ENCODE results near the gene G3BP1. TPM values are rescaled to one million over a fixed set of nuclear protein-coding genes. Genes with fewer than 3 reads are reported as not detected.
A peak's percentile ranks its signal among the peaks of the same experiment; 100 is the strongest.
"Not testable (repeated sequence)": the region's sequence is repeated elsewhere in the genome, so short reads cannot be mapped to it uniquely, and the experiment has no call there.

G3BP1 gene
- total RNA-seq: 100 to 1,000 TPM in 2 of 4 donors, 10 to 100 TPM in 2; 73.3 to 102 (median 89.1) TPM

DNA sequence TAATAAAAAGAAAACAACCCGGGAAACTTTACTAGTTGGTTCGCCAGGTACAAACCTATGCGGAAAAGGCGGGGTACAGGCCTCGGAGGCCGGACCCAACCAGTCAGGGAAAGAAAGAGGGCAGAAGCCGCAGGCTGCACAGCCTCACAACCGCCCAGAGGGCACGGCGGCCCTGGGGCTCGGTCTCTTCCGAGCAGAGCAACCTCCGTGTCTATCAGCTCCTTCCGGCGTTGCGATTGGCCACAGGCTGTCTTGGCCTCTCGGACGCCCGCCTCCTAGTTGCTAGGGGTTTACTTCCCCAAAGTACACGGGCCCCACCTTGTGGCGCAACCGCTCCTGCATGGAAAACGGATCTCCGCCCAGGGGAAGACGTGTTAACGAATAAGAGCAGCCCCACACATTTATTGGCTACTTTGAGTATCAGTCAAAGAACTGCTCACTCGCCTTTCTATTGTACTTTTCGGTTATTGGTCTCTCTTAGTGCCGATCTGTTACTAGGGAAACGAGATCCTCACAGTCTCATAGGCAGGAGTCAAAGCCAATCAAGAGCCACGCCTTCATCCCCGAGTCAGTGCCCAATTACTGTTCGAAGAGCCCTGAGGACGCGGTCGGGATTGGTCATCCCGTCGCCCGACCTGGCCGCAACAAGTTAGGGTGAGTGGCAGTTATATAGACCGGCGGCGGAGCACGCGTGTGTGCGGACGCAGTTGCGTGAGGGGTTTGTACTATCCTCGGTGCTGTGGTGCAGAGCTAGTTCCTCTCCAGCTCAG, at the start of gene G3BP1:
Gene G3BP1 (plus strand): TSS at position 696 of the 770 bp plus-strand sequence. CDS start 14,667 bp downstream, outside the sequence.
- Histone ChIP-seq H3K36me3 (no peaks in the 10 kb centered on the region), H3K27me3 (no peaks in the 10 kb centered on the region), H3K27ac (peak within 1 kb of the TSS; percentile 93 to 98 (median 96)), H3K9me3 (no peaks in the 10 kb centered on the region), H3K4me3 (peak within 1 kb of the TSS; percentile 81 to 87), H3K4me1 (peaks cover 0 to 51% (median 23%) of the 10 kb centered on the region in 3 donors)
- TF ChIP-seq POLR2AphosphoS5 (IDR thresholded peaks at IDR 0.05): peak; percentile 99
- TF ChIP-seq, protein P1, sequence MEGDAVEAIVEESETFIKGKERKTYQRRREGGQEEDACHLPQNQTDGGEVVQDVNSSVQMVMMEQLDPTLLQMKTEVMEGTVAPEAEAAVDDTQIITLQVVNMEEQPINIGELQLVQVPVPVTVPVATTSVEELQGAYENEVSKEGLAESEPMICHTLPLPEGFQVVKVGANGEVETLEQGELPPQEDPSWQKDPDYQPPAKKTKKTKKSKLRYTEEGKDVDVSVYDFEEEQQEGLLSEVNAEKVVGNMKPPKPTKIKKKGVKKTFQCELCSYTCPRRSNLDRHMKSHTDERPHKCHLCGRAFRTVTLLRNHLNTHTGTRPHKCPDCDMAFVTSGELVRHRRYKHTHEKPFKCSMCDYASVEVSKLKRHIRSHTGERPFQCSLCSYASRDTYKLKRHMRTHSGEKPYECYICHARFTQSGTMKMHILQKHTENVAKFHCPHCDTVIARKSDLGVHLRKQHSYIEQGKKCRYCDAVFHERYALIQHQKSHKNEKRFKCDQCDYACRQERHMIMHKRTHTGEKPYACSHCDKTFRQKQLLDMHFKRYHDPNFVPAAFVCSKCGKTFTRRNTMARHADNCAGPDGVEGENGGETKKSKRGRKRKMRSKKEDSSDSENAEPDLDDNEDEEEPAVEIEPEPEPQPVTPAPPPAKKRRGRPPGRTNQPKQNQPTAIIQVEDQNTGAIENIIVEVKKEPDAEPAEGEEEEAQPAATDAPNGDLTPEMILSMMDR (IDR thresholded peaks at IDR 0.05): peak in 3 of 4 experiments; percentile 39 to 75 (median 47)
- TF ChIP-seq EP300 (IDR thresholded peaks at IDR 0.05): no peak
- peak; percentile 97 for TF ChIP-seq POLR2A (IDR thresholded peaks at IDR 0.05)
- peak; percentile 92 for ATAC-seq
- 0% methylated on average over 9 to 22 of the region's 49 CpGs for WGBS, 2 donors (ENCODE audit: low coverage in 1 of 2)

DNA sequence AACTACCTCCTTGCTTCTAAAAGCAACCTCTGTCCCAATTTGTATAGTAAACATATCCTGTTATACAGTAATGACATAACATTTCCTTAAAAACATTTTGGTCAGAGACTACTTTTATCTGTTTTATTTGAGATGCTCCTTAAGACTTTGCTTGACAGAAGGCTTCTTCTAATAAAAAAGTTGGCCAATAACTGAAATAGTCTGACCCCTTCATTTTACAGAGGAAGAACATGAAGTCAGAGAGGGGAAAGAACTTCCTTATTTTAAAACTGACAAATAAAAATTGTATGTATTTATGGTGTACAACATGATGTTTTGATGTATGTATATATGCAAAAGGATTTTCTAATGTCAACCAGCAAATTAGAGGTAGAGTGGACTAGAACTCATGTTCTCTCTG, 49.2 kb upstream of the G3BP1 start:
- no peak for ATAC-seq
- TF ChIP-seq POLR2A (IDR thresholded peaks at IDR 0.05) (no peak), EP300 (IDR thresholded peaks at IDR 0.05) (no peak), POLR2AphosphoS5 (IDR thresholded peaks at IDR 0.05) (no peak)
- TF ChIP-seq, protein P1 (IDR thresholded peaks at IDR 0.05): no peak
- H3K4me1 ChIP-seq: peaks cover 0 to 40% (median 9%) of the 10 kb centered on the region in 3 donors

DNA sequence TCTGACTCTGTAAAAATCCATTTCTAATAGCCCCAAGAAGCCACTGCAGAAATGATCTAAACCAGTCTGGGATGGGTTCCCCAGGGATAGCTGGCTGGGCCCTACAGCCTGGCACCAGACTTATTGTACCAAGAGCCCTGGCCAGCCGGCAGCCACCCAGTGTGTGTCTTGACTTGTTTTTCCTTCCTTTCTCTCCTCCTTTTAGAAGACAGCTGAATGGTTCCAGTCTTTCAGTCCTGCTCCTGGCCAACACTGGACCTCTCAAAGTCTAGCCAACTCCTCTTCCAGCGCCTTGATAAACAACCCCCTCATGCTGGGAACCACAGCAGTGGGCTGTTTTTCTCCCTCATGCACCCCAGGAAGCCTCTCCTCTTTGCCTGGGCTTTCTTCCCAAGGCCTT, 47.4 kb upstream of the G3BP1 start:
- TF ChIP-seq POLR2A (IDR thresholded peaks at IDR 0.05) (no peak), EP300 (IDR thresholded peaks at IDR 0.05) (no peak), POLR2AphosphoS5 (IDR thresholded peaks at IDR 0.05) (no peak)
- TF ChIP-seq, protein P1 (IDR thresholded peaks at IDR 0.05): no peak
- no peak overlapping the region for H3K27ac ChIP-seq
- no peak for ATAC-seq
- H3K4me1 ChIP-seq: peaks cover 0 to 22% (median 0%) of the 10 kb centered on the region in 3 donors
- H3K9me3 ChIP-seq: no peaks in the 10 kb centered on the region
- no peaks in the 10 kb centered on the region for H3K27me3 ChIP-seq
- no peak overlapping the region for H3K4me3 ChIP-seq
- 60 to 67% methylated on average over 1 of the region's 2 CpGs for WGBS, 2 donors (ENCODE audit: low coverage in 1 of 2)
- no peaks in the 10 kb centered on the region for H3K36me3 ChIP-seq

More for the DNA sequence above, 49.2 kb upstream of the G3BP1 start:
- Histone ChIP-seq H3K4me3 (no peak overlapping the region), H3K36me3 (no peaks in the 10 kb centered on the region), H3K27me3 (no peaks in the 10 kb centered on the region), H3K27ac (no peak overlapping the region), H3K9me3 (no peaks in the 10 kb centered on the region)

DNA sequence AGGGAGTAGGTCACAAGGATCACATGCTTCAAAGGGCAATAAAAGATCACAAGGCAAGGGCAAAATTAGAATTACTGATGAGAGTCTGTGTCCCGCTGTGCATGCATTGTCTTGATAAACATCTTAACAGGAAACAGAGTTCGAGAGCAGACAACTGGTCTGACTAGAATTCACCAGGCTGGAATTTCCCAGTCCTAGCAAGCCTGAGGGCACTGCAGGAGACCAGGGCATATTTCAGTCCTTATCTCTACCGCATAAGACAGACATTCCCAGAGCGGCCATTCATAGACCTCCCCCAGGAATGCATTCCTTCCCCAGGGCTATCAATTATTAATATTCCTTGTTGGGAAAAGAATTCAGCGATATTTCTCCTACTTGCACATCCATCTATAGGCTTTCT, 42.2 kb upstream of the G3BP1 start:
- not testable (repeated sequence) for H3K9me3 ChIP-seq

DNA sequence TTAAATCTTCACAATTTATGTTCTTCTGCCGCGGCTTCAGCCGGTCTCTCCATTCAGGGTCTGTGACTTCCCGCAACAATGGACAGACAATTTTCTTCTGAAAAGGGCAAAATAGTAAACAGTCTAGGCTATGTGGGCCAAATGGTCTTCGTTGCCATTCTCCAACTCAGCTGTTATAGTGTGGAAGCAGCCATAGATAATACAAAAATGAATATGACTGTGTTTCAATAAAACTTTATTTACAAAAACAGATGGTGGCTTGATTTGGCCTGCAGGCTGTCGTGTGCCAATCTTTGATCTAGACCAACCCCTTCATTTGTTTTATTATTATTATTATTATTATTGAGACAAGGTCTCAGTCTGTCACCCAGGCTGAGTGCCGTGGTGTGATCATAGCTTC, 41.4 kb upstream of the G3BP1 start:
- ATAC-seq: no peak
- Histone ChIP-seq H3K9me3 (peaks cover 0 to 6% (median 0%) of the 10 kb centered on the region in 3 donors), H3K27ac (no peak overlapping the region), H3K36me3 (peaks cover 0 to 9% of the 10 kb centered on the region in 2 donors), H3K4me1 (peaks cover 0 to 8% (median 0%) of the 10 kb centered on the region in 3 donors), H3K27me3 (no peaks in the 10 kb centered on the region), H3K4me3 (no peak overlapping the region)
- no peak for TF ChIP-seq POLR2AphosphoS5 (IDR thresholded peaks at IDR 0.05)
- TF ChIP-seq, protein P1 (IDR thresholded peaks at IDR 0.05): no peak
- no peak for TF ChIP-seq POLR2A (IDR thresholded peaks at IDR 0.05)
- TF ChIP-seq EP300 (IDR thresholded peaks at IDR 0.05): no peak
- 94 to 99% methylated on average over 7 of the region's 7 CpGs for WGBS, 2 donors (ENCODE audit: low coverage in 1 of 2)

More for the DNA sequence above, 42.2 kb upstream of the G3BP1 start:
- ATAC-seq, H3K27me3 ChIP-seq, H3K4me1 ChIP-seq, H3K36me3 ChIP-seq, H3K27ac ChIP-seq, H3K4me3 ChIP-seq: not testable (repeated sequence)
- WGBS, 2 donors (ENCODE audit: low coverage in 1 of 2): 80 to 100% methylated on average over 3 to 4 of the region's 5 CpGs

Measured in gastroesophageal sphincter (tissue), 4 donors.